H9 (cell line): ENCODE results near the gene H6PD. TPM values are rescaled to one million over a fixed set of nuclear protein-coding genes. Genes with fewer than 3 reads are reported as not detected.

Experiments
- DNase-seq: peaks from one replicate; pipeline ENCODE4 v3.0.0-alpha.2; 2017
- H2AFZ ChIP-seq: one replicate; pipeline ENCODE4 v1.6.1; 2013; ENCODE audit warnings: mild to moderate bottlenecking, low read length, control low read depth, moderate library complexity
- H2AK5ac ChIP-seq: 2 replicates; pipeline ENCODE4 v1.6.1; 2013; ENCODE audit warnings: low read length, control low read depth, mixed read lengths; ENCODE audit not compliant: insufficient read length
- H2BK120ac ChIP-seq: one replicate; pipeline ENCODE4 v1.6.1; 2013; ENCODE audit warnings: low read depth, mild to moderate bottlenecking, low read length, control low read depth, inconsistent platforms; ENCODE audit not compliant: poor library complexity, severe bottlenecking
- H2BK12ac ChIP-seq: 2 replicates; pipeline ENCODE4 v1.6.1; 2013; ENCODE audit warnings: low read length, control low read depth, mixed read lengths, low read depth; ENCODE audit not compliant: insufficient read length
- H2BK15ac ChIP-seq: 2 replicates; pipeline ENCODE4 v1.6.1; 2013; ENCODE audit warnings: low read depth, low read length, control low read depth
- H2BK20ac ChIP-seq: one replicate; pipeline ENCODE4 v1.6.1; 2013; ENCODE audit warnings: low read depth, mild to moderate bottlenecking, low read length, control low read depth, inconsistent platforms; ENCODE audit not compliant: poor library complexity, severe bottlenecking
- H2BK5ac ChIP-seq: 2 replicates; pipeline ENCODE4 v1.6.1; 2013; ENCODE audit warnings: low read length, control low read depth, mixed read lengths; ENCODE audit not compliant: insufficient read length
- H3K14ac ChIP-seq: 2 replicates; pipeline ENCODE4 v1.6.1; 2013; ENCODE audit warnings: low read length, control low read depth; ENCODE audit not compliant: insufficient read depth
- H3K18ac ChIP-seq: 2 replicates; pipeline ENCODE4 v1.6.1; 2013; ENCODE audit warnings: low read depth, mild to moderate bottlenecking, mixed read lengths, low read length, control low read depth; ENCODE audit not compliant: insufficient read length
- H3K23ac ChIP-seq: 2 replicates; pipeline ENCODE4 v1.6.1; 2013; ENCODE audit warnings: low read length, control low read depth, mixed read lengths, low read depth; ENCODE audit not compliant: insufficient read length
- H3K23me2 ChIP-seq: 2 replicates; pipeline ENCODE4 v1.6.1; 2013; ENCODE audit warnings: low read depth, mild to moderate bottlenecking, mixed read lengths, low read length, control low read depth; ENCODE audit not compliant: insufficient read length, poor library complexity, severe bottlenecking
- H3K27ac ChIP-seq: 2 replicates; pipeline ENCODE4 v1.5.1; 2013; ENCODE audit warnings: low read length, control low read depth, mixed read lengths, low read depth; ENCODE audit not compliant: insufficient read length
- H3K27me3 ChIP-seq: 2 replicates; pipeline ENCODE4 v1.6.1; 2013; ENCODE audit warnings: low read length, control low read depth, inconsistent platforms; ENCODE audit not compliant: insufficient read depth
- H3K4ac ChIP-seq: 2 replicates; pipeline ENCODE4 v1.6.1; 2013; ENCODE audit warnings: low read depth, mild to moderate bottlenecking, control low read depth, inconsistent platforms, low read length, moderate library complexity
- H3K4me1 ChIP-seq: 2 replicates; pipeline ENCODE4 v1.6.1; 2013; ENCODE audit warnings: low read length, control low read depth, inconsistent platforms; ENCODE audit not compliant: insufficient read depth
- H3K4me2 ChIP-seq: 2 replicates; pipeline ENCODE4 v1.6.1; 2013; ENCODE audit warnings: low read length, control low read depth, mixed read lengths; ENCODE audit not compliant: insufficient read length, insufficient read depth
- H3K56ac ChIP-seq: 2 replicates; pipeline ENCODE4 v1.6.1; 2013; ENCODE audit warnings: low read depth, mild to moderate bottlenecking, mixed read lengths, low read length, control low read depth; ENCODE audit not compliant: insufficient read length
- H3K79me1 ChIP-seq: 2 replicates; pipeline ENCODE4 v1.6.1; 2013; ENCODE audit warnings: low read depth, mild to moderate bottlenecking, moderate library complexity, low read length, control low read depth, inconsistent platforms; ENCODE audit not compliant: insufficient read depth, poor library complexity, severe bottlenecking
- H3K79me2 ChIP-seq: 2 replicates; pipeline ENCODE4 v1.6.1; 2013; ENCODE audit warnings: low read length, control low read depth, inconsistent platforms; ENCODE audit not compliant: insufficient read depth
- H3K9ac ChIP-seq: 2 replicates; pipeline ENCODE4 v1.6.1; 2013; ENCODE audit warnings: low read length, control low read depth, mixed read lengths; ENCODE audit not compliant: insufficient read length; ENCODE audit errors: extremely low read depth
- H3K9me3 ChIP-seq: one replicate; pipeline ENCODE4 v1.6.1; 2013; ENCODE audit warnings: low read depth, low read length, inconsistent platforms; ENCODE audit not compliant: control insufficient read depth
- H3T11ph ChIP-seq: one replicate; pipeline ENCODE4 v1.6.1; 2013; ENCODE audit warnings: mild to moderate bottlenecking, low read length, control low read depth, inconsistent platforms
- H4K20me1 ChIP-seq: one replicate; pipeline ENCODE4 v1.6.1; 2013; ENCODE audit not compliant: control insufficient read depth, insufficient read length, insufficient read depth
- H4K5ac ChIP-seq: 2 replicates; pipeline ENCODE4 v1.6.1; 2013; ENCODE audit warnings: low read depth, mild to moderate bottlenecking, mixed read lengths, low read length, control low read depth; ENCODE audit not compliant: insufficient read length
- H4K8ac ChIP-seq: replicated peaks from 2 replicates; pipeline ENCODE4 v1.6.1; 2013; ENCODE audit warnings: low read length, control low read depth, mixed read lengths, low read depth; ENCODE audit not compliant: insufficient read length
- H4K91ac ChIP-seq: 2 replicates; pipeline ENCODE4 v1.6.1; 2013; ENCODE audit warnings: low read depth, mild to moderate bottlenecking, moderate library complexity, mixed read lengths, low read length, control low read depth; ENCODE audit not compliant: insufficient read length
- H3K27ac Mint-ChIP-seq, 3 experiments: 2 replicates in 2 of 3; 3 replicates in 1 of 3; pipeline ENCODE4 v1.8.0; 2020 to 2021; ENCODE audit warnings: mixed read lengths in 3 of 3, mild to moderate bottlenecking in 1 of 3, moderate library complexity in 1 of 3
- H3K27me3 Mint-ChIP-seq: 2 replicates; pipeline ENCODE4 v1.8.0; 2021; ENCODE audit warnings: low read depth, mild to moderate bottlenecking, moderate library complexity, mixed read lengths
- H3K36me3 Mint-ChIP-seq, 3 experiments: 2 replicates in 2 of 3; 3 replicates in 1 of 3; pipeline ENCODE4 v1.8.0; 2020 to 2021; ENCODE audit warnings: low read depth in 3 of 3, mixed read lengths in 3 of 3; ENCODE audit not compliant: insufficient read depth in 1 of 3
- H3K4me1 Mint-ChIP-seq, 2 experiments: 2 replicates each; pipeline ENCODE4 v1.8.0; 2020; ENCODE audit warnings: mixed read lengths in 2 of 2
- H3K4me3 Mint-ChIP-seq, 2 experiments: 2 replicates in 1 of 2; 3 replicates in 1 of 2; pipeline ENCODE4 v1.8.0; 2020 to 2021; ENCODE audit warnings: mild to moderate bottlenecking in 2 of 2, mixed read lengths in 2 of 2, moderate library complexity in 1 of 2
- H3K9me3 Mint-ChIP-seq, 2 experiments: 2 replicates in 1 of 2; 3 replicates in 1 of 2; pipeline ENCODE4 v1.8.0; 2020; ENCODE audit warnings: mild to moderate bottlenecking in 2 of 2, mixed read lengths in 2 of 2, moderate library complexity in 1 of 2
- WGBS: extraction: QIAGEN DNeasy Blood & Tissue Kit; methylation state at CpG from one replicate; pipeline ENCODE4 v1.1.7; 2013; ENCODE audit warnings: missing lambda C conversion rate, low lambda C conversion rate, mixed read lengths; ENCODE audit not compliant: insufficient read length; ENCODE audit errors: extremely low coverage; 5-methylcytosine and 5-hydroxymethylcytosine counted together
- total RNA-seq: library from RNA; stranded (reverse); gene quantifications from 2 replicates; pipeline ENCODE4 v1.2.1, GENCODE V29; 2021
- TF ChIP-seq, protein P1 (sequence below): fragments of 200-600 bp; sonication (generic); conservative IDR thresholded peaks from 3 replicates; pipeline ENCODE4 v1.8.0; 2021; ENCODE audit warnings: antibody characterized with exemption, mild to moderate bottlenecking

The H6PD gene
- total RNA-seq, 1 experiment from 2014 or later = 7.9 TPM

DNA sequence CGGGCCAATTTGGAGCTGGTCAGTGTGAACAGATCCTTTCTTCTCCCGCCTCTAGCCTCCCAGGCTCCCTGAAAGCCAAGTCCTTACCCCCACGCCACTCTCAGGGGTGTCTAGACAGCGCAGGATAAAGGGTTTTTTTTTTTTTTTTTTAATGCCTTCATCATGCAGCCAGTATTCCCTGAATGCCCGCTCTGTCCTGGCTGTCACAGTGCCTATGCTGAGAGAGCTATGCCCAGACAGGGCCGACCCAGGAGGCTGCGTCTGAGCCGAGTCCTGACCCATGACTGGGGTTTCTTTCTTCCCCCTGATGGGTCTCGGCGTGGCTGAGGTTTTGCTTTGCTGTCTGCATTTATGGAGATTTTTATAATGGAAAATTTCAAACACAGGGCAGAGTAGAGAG, 76.5 kb downstream of the H6PD start:
- Histone ChIP-seq H2BK120ac (no peak overlapping the region), H3K79me2 (no peaks in the 10 kb centered on the region), H3K14ac (no peak overlapping the region), H3K4me1 (no peaks in the 10 kb centered on the region), H3K79me1 (no peaks in the 10 kb centered on the region), H2BK15ac (no peak overlapping the region), H4K91ac (no peak overlapping the region), H3K23me2 (no peaks in the 10 kb centered on the region), H3K56ac (no peak overlapping the region), H3K23ac (no peak overlapping the region), H2AFZ (no peak overlapping the region), H2BK12ac (no peak overlapping the region), H2BK20ac (no peak overlapping the region), H3K27me3 (no peaks in the 10 kb centered on the region), H2AK5ac (no peak overlapping the region), H3K9me3 (no peaks in the 10 kb centered on the region), H4K8ac (no peak overlapping the region), H3K4me2 (no peak overlapping the region), H3K27ac (no peak overlapping the region), H3T11ph (no peak overlapping the region), H3K9ac (no peak overlapping the region), H4K5ac (no peak overlapping the region), H2BK5ac (no peak overlapping the region), H4K20me1 (no peaks in the 10 kb centered on the region), H3K18ac (no peak overlapping the region), H3K4ac (no peak overlapping the region)
- Mint-ChIP-seq H3K4me3 (no peak overlapping the region), H3K27me3 (no peaks in the 10 kb centered on the region), H3K36me3 (no peaks in the 10 kb centered on the region; a peak in 1 of 7 replicates), H3K9me3 (no peaks in the 10 kb centered on the region), H3K27ac (no peak overlapping the region), H3K4me1 (peaks cover 6 to 16% of the 10 kb centered on the region in 2 experiments; a peak in 3 of 4 replicates)
- no CpG with 5 or more reads among the region's 10 CpGs for WGBS
- TF ChIP-seq, protein P1, sequence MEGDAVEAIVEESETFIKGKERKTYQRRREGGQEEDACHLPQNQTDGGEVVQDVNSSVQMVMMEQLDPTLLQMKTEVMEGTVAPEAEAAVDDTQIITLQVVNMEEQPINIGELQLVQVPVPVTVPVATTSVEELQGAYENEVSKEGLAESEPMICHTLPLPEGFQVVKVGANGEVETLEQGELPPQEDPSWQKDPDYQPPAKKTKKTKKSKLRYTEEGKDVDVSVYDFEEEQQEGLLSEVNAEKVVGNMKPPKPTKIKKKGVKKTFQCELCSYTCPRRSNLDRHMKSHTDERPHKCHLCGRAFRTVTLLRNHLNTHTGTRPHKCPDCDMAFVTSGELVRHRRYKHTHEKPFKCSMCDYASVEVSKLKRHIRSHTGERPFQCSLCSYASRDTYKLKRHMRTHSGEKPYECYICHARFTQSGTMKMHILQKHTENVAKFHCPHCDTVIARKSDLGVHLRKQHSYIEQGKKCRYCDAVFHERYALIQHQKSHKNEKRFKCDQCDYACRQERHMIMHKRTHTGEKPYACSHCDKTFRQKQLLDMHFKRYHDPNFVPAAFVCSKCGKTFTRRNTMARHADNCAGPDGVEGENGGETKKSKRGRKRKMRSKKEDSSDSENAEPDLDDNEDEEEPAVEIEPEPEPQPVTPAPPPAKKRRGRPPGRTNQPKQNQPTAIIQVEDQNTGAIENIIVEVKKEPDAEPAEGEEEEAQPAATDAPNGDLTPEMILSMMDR = no peak
- no peak for DNase-seq
